K562 (cell line): ENCODE measurements around the gene ATF5. TPM values are rescaled to one million over a fixed set of nuclear protein-coding genes. Genes with fewer than 3 reads are reported as not detected.
A peak's percentile ranks its signal among the peaks of the same experiment; 100 is the strongest.

Source experiments
- BACH1 ChIP-seq: fragments of 200-800 bp; sonication (Bioruptor generic); IDR thresholded peaks from 2 replicates; pipeline ENCODE4 v1.6.1; 2016; ENCODE audit warnings: missing genetic modification characterization, missing compliant biosample characterization
- CBFA2T2 ChIP-seq: fragments of 450-650 bp; conservative IDR thresholded peaks from 2 replicates; pipeline ENCODE4 v1.6.1; 2017; ENCODE audit warnings: mild to moderate bottlenecking
- CTBP1 ChIP-seq: fragments of 450-650 bp; IDR thresholded peaks from 2 replicates; pipeline ENCODE4 v1.6.1; 2016; ENCODE audit warnings: borderline replicate concordance
- ELF1 ChIP-seq: fragments of 200-800 bp; sonication (Bioruptor generic); IDR thresholded peaks from 2 replicates; pipeline ENCODE4 v1.6.1; 2016; ENCODE audit warnings: missing genetic modification characterization, missing compliant biosample characterization
- HDAC8 ChIP-seq: fragments of 450-650 bp; IDR thresholded peaks from 2 replicates; pipeline ENCODE4 v1.6.1; 2016; ENCODE audit warnings: mild to moderate bottlenecking, missing genetic modification characterization, moderate library complexity, missing compliant biosample characterization
- HDGF ChIP-seq: fragments of 450-650 bp; IDR thresholded peaks from 2 replicates; pipeline ENCODE4 v1.6.1; 2016
- HMGN3 ChIP-seq: IDR thresholded peaks from 2 replicates; pipeline ENCODE4 v1.6.1; 2011; ENCODE audit warnings: borderline replicate concordance, low read depth, mild to moderate bottlenecking, mixed read lengths, low read length; ENCODE audit not compliant: insufficient read length; ENCODE audit errors: extremely low read depth
- KDM5B ChIP-seq: fragments of 200-600 bp; sonication (generic); IDR thresholded peaks from 2 replicates; pipeline ENCODE4 v1.6.1; 2012; ENCODE audit warnings: low read depth, mild to moderate bottlenecking, moderate library complexity, low read length, control low read depth, inconsistent platforms; ENCODE audit not compliant: insufficient replicate concordance
- MAZ ChIP-seq, 2 experiments: fragments of 450-650 bp in 1 of 2; sonication (generic) in 1 of 2; formaldehyde crosslinking; IDR thresholded peaks in 1 of 2; conservative IDR thresholded peaks in 1 of 2; 2 replicates each; pipeline versions ENCODE4 v1.4.0 to v1.5.0; 2020; ENCODE audit warnings: mild to moderate bottlenecking in 1 of 2, missing genetic modification reagents in 1 of 2
- MBD2 ChIP-seq: sonication (generic); IDR thresholded peaks from 2 replicates; pipeline ENCODE4 v1.6.1; 2016; ENCODE audit warnings: low read depth, borderline replicate concordance
- MTA2 ChIP-seq: fragments of 450-650 bp; IDR thresholded peaks from 2 replicates; pipeline ENCODE4 v1.6.1; 2016; ENCODE audit warnings: low read depth
- SMAD3 ChIP-seq: fragments of 450-650 bp; formaldehyde crosslinking; conservative IDR thresholded peaks from 2 replicates; pipeline ENCODE4 v1.4.0; 2020; ENCODE audit warnings: mild to moderate bottlenecking
- TAF7 ChIP-seq: fragments of 450-650 bp; IDR thresholded peaks from 2 replicates; pipeline ENCODE4 v1.6.1; 2016; ENCODE audit warnings: missing genetic modification characterization, missing compliant biosample characterization
- ZNF239 ChIP-seq: fragments of 250-450 bp; sonication (Bioruptor Pico); IDR thresholded peaks from 2 replicates; pipeline ENCODE4 v1.4.0; 2020; ENCODE audit warnings: mild to moderate bottlenecking
- ZNF324 ChIP-seq: fragments of 250-450 bp; sonication (Bioruptor Pico); IDR thresholded peaks from 2 replicates; pipeline ENCODE4 v1.4.0; 2020; ENCODE audit warnings: mild to moderate bottlenecking
- ZNF407 ChIP-seq: fragments of 450-650 bp; IDR thresholded peaks from 2 replicates; pipeline ENCODE4 v1.6.1; 2016; ENCODE audit warnings: low read depth
- polyA plus RNA-seq, 8 experiments: library from polyadenylated mRNA; depleted of rRNA in 4 of 8; stranded (reverse) in 5 of 8; unstranded in 3 of 8; fragments of >200 nt; fragmentation: Nextera tagmentation in 2 of 8; fragmentation: Illumina TruSeq in 1 of 8; extraction: Ambion mirVana in 2 of 8; extraction: Trizol in 1 of 8; gene quantifications; 2 replicates each; pipeline versions ENCODE4 v1.2.1 to v1.2.3, GENCODE V29; 2011 to 2014; ENCODE audit warnings: inconsistent platforms in 1 of 8, missing spikeins in 1 of 8
- total RNA-seq, 7 experiments: library from RNA; depleted of rRNA in 6 of 7; stranded (reverse); fragments of >200 nt in 6 of 7; fragmentation: Illumina TruSeq in 2 of 7; extraction: Trizol in 2 of 7; gene quantifications; 2 replicates each; pipeline versions ENCODE4 v1.2.1 to v1.2.3, GENCODE V29; 2011 to 2021; ENCODE audit warnings: low replicate concordance in 1 of 7
- TF ChIP-seq, protein P1 (sequence below): fragments of 450-650 bp; IDR thresholded peaks from 2 replicates; pipeline ENCODE4 v1.6.1; 2018; ENCODE audit warnings: mild to moderate bottlenecking, low read depth; ENCODE audit not compliant: partially characterized antibody

ATF5 gene
- total and polyA plus RNA-seq, 9 of the 15 experiments (the other 6 are each of a cell fraction or from before 2014, with no cell fraction given) = 3.0 to 57.6 (median 11.1) TPM

- TF ChIP-seq MBD2 (no peak), CBFA2T2 (no peak), BACH1 (tag) (peak; percentile 67; the same call in 1 of the 2 replicates), HMGN3 (no peak), KDM5B (no peak), TAF7 (tag) (no peak), CTBP1 (0 out of 2 replicates have a peak, but pooled peaks have one; percentile 32), ELF1 (tag) (no peak), ZNF407 (no peak), MTA2 (no peak), SMAD3 (CRISPR knock-in tag) (0 out of 2 replicates have a peak, but pooled peaks have one; percentile 12), HDGF (0 out of 2 replicates have a peak, but pooled peaks have one; percentile 34), ZNF239 (peak; percentile 61), HDAC8 (tag) (peak; percentile 69; the same call in 1 of the 2 replicates), ZNF324 (CRISPR knock-in tag) (no peak), MAZ (CRISPR knock-in tag; conservative IDR thresholded peaks at IDR 0.05 in 1 of 2, IDR thresholded peaks at IDR 0.05 in 1 of 2) (0 out of 4 replicates have a peak, but pooled peaks of 1 of the 2 experiments have one; percentile 55)
- TF ChIP-seq, protein P1, sequence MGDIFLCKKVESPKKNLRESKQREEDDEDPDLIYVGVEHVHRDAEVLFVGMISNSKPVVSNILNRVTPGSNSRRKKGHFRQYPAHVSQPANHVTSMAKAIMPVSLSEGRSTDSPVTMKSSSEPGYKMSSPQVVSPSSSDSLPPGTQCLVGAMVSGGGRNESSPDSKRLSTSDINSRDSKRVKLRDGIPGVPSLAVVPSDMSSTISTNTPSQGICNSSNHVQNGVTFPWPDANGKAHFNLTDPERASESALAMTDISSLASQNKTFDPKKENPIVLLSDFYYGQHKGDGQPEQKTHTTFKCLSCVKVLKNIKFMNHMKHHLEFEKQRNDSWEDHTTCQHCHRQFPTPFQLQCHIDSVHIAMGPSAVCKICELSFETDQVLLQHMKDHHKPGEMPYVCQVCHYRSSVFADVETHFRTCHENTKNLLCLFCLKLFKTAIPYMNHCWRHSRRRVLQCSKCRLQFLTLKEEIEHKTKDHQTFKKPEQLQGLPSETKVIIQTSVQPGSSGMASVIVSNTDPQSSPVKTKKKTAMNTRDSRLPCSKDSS = no peak
Observed at GRCh38 chr19:49927526-49928264, 1.3 kb upstream of the ATF5 start (continued).
